DOHH2 (cell line): ENCODE results near the gene TBL3.

ENCODE experiments used
- H3F3A ChIP-seq: fragments of 200-600 bp; sonication (generic), shearing (Covaris generic); 2 replicates; pipeline ENCODE4 v1.6.0; 2016; ENCODE audit warnings: antibody characterized with exemption, mild to moderate bottlenecking; ENCODE audit not compliant: control insufficient read depth, insufficient read depth
- H3K27ac ChIP-seq: fragments of 200-600 bp; sonication (generic); 2 replicates; pipeline ENCODE4 v1.5.1; 2014; ENCODE audit warnings: low read depth, mild to moderate bottlenecking, low read length, moderate library complexity
- H3K27me3 ChIP-seq: fragments of 200-600 bp; sonication (generic); 2 replicates; pipeline ENCODE4 v1.6.1; 2014; ENCODE audit warnings: mild to moderate bottlenecking, low read length, mixed read lengths; ENCODE audit not compliant: control insufficient read depth
- H3K36me3 ChIP-seq: fragments of 200-600 bp; sonication (generic); 2 replicates; pipeline ENCODE4 v1.6.1; 2014; ENCODE audit warnings: mild to moderate bottlenecking, low read length, moderate library complexity, mixed read lengths; ENCODE audit not compliant: control insufficient read depth
- H3K4me1 ChIP-seq: fragments of 200-600 bp; sonication (generic); 2 replicates; pipeline ENCODE4 v1.6.1; 2014; ENCODE audit warnings: mild to moderate bottlenecking, low read length, mixed read lengths; ENCODE audit not compliant: control insufficient read depth
- H3K4me2 ChIP-seq: fragments of 200-600 bp; sonication (generic); 2 replicates; pipeline ENCODE4 v1.6.0; 2014; ENCODE audit warnings: mild to moderate bottlenecking, low read length, moderate library complexity
- H3K4me3 ChIP-seq: fragments of 200-600 bp; sonication (generic); 2 replicates; pipeline ENCODE4 v1.5.1; 2014; ENCODE audit warnings: mild to moderate bottlenecking, low read length, mixed read lengths
- H3K79me2 ChIP-seq: fragments of 200-600 bp; sonication (generic); 2 replicates; pipeline ENCODE4 v1.6.1; 2014; ENCODE audit warnings: mild to moderate bottlenecking, low read length, mixed read lengths; ENCODE audit not compliant: control insufficient read depth
- H3K9me2 ChIP-seq: fragments of 200-600 bp; sonication (generic); replicated peaks from 2 replicates; pipeline ENCODE4 v1.6.1; 2014; ENCODE audit warnings: mild to moderate bottlenecking, low read length, mixed read lengths; ENCODE audit not compliant: control insufficient read depth
- H3K9me3 ChIP-seq: fragments of 200-600 bp; sonication (generic); 2 replicates; pipeline ENCODE4 v1.6.1; 2014; ENCODE audit warnings: antibody characterized with exemption, low read length, mixed read lengths; ENCODE audit not compliant: control insufficient read depth, insufficient read depth
- H4K20me1 ChIP-seq: fragments of 200-600 bp; sonication (generic); 2 replicates; pipeline ENCODE4 v1.6.0; 2014; ENCODE audit warnings: low read depth, mild to moderate bottlenecking, antibody characterized with exemption, low read length, moderate library complexity; ENCODE audit not compliant: control insufficient read depth, insufficient read depth
- EZH2phosphoT487 ChIP-seq: fragments of 200-600 bp; sonication (generic); IDR thresholded peaks from 2 replicates; pipeline ENCODE4 v1.6.1; 2017; ENCODE audit warnings: borderline replicate concordance, mild to moderate bottlenecking, antibody characterized with exemption, low read length, moderate library complexity, mixed read lengths
- TF ChIP-seq, protein P1 (sequence below): fragments of 200-600 bp; sonication (generic); IDR thresholded peaks from one replicate; pipeline ENCODE4 v1.5.1; 2014; ENCODE audit warnings: antibody characterized with exemption, mild to moderate bottlenecking, low read depth, low read length; ENCODE audit not compliant: poor library complexity, severe bottlenecking

TBL3 gene

DNA sequence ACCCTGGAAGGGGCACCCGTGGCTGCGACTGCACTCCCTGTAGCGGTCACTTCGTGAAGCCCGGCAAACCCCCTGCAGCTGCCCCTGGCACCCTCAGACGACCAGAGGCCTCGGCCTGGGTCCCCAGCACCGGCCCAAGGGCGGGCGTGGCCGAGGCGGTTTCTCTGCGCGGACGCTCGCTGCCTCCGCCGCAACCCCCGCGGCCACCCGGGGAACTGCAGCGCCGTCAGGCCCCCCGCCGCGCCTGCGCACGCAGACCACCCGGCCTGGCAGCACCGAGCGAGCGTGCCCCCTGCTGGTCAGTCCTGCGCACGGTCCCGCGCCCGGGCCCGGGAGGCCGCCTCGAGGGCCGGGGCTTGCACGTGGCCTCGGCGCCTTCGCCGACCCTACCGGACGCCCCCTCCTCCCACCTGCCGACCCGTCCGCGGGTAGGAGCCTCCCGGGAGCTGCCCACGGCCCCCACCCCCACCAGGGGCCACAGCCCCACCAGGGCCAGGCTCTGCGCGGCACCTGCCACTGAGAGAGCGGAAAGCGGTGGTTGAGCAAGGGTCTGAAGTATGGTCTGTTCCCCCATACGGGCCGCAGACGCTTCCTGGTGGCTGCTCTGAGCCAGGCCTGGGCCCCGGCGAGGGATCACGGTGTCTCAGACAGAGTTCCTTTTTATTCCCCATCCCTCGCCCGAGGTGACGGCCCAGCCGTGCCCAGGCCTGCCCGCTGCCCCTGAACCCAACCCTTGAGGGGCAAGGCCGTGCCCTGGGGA, 42.1 kb upstream of the TBL3 start:
- Histone ChIP-seq H3K27me3 (0 out of 2 replicates have a peak, but pooled peaks cover 2% of the 10 kb centered on the region), H3K36me3 (no peaks in the 10 kb centered on the region), H3K4me2 (peak overlapping the region; percentile 67), H3K79me2 (no peaks in the 10 kb centered on the region), H3K4me1 (peaks cover 8% of the 10 kb centered on the region), H4K20me1 (no peaks in the 10 kb centered on the region), H3F3A (no peaks in the 10 kb centered on the region), H3K9me3 (no peaks in the 10 kb centered on the region), H3K27ac (no peak overlapping the region), H3K9me2 (no peaks in the 10 kb centered on the region), H3K4me3 (peak overlapping the region; percentile 67)
- no peak for TF ChIP-seq EZH2phosphoT487
- TF ChIP-seq, protein P1, sequence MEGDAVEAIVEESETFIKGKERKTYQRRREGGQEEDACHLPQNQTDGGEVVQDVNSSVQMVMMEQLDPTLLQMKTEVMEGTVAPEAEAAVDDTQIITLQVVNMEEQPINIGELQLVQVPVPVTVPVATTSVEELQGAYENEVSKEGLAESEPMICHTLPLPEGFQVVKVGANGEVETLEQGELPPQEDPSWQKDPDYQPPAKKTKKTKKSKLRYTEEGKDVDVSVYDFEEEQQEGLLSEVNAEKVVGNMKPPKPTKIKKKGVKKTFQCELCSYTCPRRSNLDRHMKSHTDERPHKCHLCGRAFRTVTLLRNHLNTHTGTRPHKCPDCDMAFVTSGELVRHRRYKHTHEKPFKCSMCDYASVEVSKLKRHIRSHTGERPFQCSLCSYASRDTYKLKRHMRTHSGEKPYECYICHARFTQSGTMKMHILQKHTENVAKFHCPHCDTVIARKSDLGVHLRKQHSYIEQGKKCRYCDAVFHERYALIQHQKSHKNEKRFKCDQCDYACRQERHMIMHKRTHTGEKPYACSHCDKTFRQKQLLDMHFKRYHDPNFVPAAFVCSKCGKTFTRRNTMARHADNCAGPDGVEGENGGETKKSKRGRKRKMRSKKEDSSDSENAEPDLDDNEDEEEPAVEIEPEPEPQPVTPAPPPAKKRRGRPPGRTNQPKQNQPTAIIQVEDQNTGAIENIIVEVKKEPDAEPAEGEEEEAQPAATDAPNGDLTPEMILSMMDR: peak; percentile 89

DNA sequence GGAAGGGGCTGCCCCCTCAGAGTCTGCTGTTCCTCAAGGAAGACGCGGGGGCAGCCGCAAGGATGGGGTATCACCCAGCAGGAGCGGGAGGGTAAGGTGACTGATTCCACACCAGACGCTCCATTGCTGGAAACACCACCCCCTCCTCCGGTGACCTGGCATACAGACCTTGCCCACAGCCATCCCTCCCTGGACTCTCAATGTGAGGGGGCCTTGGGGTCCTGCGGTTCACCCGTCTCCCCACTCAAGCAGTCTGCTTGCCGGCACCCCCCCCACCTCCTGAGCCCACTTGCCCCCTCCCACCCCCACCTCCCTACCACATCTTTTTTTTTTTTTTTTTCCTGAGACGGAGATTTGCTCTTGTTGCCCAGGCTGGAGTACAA, 41.5 kb upstream of the TBL3 start:
- Histone ChIP-seq H4K20me1 (no peaks in the 10 kb centered on the region), H3K9me3 (no peaks in the 10 kb centered on the region), H3K27me3 (0 out of 2 replicates have a peak, but pooled peaks cover 2% of the 10 kb centered on the region), H3K79me2 (no peaks in the 10 kb centered on the region), H3K4me1 (peaks cover 8% of the 10 kb centered on the region), H3K4me3 (no peak overlapping the region), H3K27ac (no peak overlapping the region), H3K36me3 (no peaks in the 10 kb centered on the region), H3F3A (no peaks in the 10 kb centered on the region), H3K9me2 (no peaks in the 10 kb centered on the region), H3K4me2 (no peak overlapping the region)
- no peak for TF ChIP-seq EZH2phosphoT487
- TF ChIP-seq, protein P1: no peak

DNA sequence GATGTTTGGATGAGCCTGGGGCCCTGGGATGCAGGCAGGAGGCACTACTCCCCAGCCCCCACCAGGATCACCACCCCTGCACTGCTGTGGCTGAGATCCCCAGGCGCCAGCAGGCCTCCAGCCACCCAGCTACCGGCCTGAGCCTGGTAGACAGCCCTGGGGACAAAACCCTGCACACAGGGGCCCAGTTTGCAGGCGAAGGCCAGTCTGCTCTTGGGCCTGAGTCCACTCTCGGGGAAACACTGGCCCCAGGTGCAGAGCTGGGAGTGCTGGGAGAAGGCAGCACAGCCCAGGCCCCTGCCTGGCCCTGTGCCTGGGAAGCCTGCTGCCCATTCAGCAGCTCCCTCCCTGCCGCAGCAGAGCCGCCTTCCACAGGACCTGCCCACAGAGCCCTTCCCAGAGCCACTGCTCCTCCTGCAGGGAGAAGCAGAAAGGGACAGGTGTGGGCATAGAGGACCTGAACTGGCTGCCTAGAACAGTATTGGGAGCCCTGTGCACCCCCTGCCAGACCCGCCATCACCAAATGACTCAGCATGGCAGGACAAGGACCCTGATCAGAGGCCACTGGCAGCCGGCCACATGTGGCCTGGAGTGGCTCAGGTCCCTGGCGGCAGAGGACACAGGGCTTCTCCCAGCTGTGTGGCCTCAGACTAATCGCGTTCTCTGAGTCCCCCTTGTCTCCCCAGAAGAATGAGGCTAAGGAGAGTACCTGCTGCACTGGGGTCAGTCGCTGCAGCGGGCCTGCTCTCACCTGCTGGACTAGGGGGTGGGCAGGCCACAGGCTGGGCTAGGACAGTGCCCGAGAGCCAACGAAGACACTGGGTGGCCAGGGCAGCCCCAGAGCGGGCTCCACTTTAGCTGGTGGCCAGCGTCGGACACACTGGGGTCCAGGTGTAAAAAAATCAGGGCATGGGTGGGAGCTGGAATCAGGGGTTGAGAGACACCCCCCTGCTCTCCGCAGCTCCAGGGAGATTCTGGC, 39.5 kb upstream of the TBL3 start:
- no peak for TF ChIP-seq EZH2phosphoT487
- TF ChIP-seq, protein P1: no peak
- Histone ChIP-seq H3K4me2 (no peak overlapping the region), H3F3A (no peaks in the 10 kb centered on the region), H3K9me3 (no peaks in the 10 kb centered on the region), H3K9me2 (no peaks in the 10 kb centered on the region), H3K36me3 (no peaks in the 10 kb centered on the region), H3K4me3 (no peak overlapping the region), H3K4me1 (peaks cover 8% of the 10 kb centered on the region), H3K27me3 (0 out of 2 replicates have a peak, but pooled peaks cover 2% of the 10 kb centered on the region), H3K27ac (no peak overlapping the region), H4K20me1 (no peaks in the 10 kb centered on the region), H3K79me2 (no peaks in the 10 kb centered on the region)
